ENCODE data around the gene RPS2.

Gene RPS2

GRCh38 chr16:1919327-1919998 is 45.2 kb downstream of the RPS2 start:
- Histone ChIP-seq H3K27me3 (ENCODE audit: control insufficient read depth, insufficient read depth, low read length) (peaks cover 86% of the 10 kb centered on the region), H3K36me3 (ENCODE audit: control insufficient read depth, insufficient read depth, low read length) (no peaks in the 10 kb centered on the region), H3K27ac (ENCODE audit: low read depth, low read length) (no peak overlapping the region), H3K4me1 (ENCODE audit: control insufficient read depth, insufficient read depth, low read length) (peaks cover 49% of the 10 kb centered on the region), H3K4me3 (ENCODE audit: low read depth, low read length) (no peak overlapping the region), H3K9ac (ENCODE audit: low read length) (no peak overlapping the region), H3K9me3 (ENCODE audit: control insufficient read depth, insufficient read depth, low read depth, low read length) (0 out of 2 replicates have a peak, but pooled peaks cover 2% of the 10 kb centered on the region)

GRCh38 chr16:1918351-1919326 is 46.0 kb downstream of the RPS2 start, which contains the start of gene HS3ST6:
HS3ST6 (minus strand) TSS chr16:1918415; CDS start chr16:1918323, 92 bp downstream.
- peaks cover 92% of the 10 kb centered on the region for H3K27me3 ChIP-seq (ENCODE audit: control insufficient read depth, insufficient read depth, low read length)
- H3K9ac ChIP-seq (ENCODE audit: low read length) = no peak within 1 kb of the TSS
- H3K9me3 ChIP-seq (ENCODE audit: control insufficient read depth, insufficient read depth, low read depth, low read length) = 0 out of 2 replicates have a peak, but pooled peaks cover 2% of the 10 kb centered on the region
- no peaks in the 10 kb centered on the region for H3K36me3 ChIP-seq (ENCODE audit: control insufficient read depth, insufficient read depth, low read length)
- peak within 1 kb of the TSS; percentile 61 for H3K4me3 ChIP-seq (ENCODE audit: low read depth, low read length)
- peaks cover 50% of the 10 kb centered on the region for H3K4me1 ChIP-seq (ENCODE audit: control insufficient read depth, insufficient read depth, low read length)
- H3K27ac ChIP-seq (ENCODE audit: low read depth, low read length) = no peak within 1 kb of the TSS

GRCh38 chr16:1917665-1918350 is 46.8 kb downstream of the RPS2 start:
- H3K9me3 ChIP-seq (ENCODE audit: control insufficient read depth, insufficient read depth, low read depth, low read length) = 0 out of 2 replicates have a peak, but pooled peaks cover 2% of the 10 kb centered on the region
- H3K9ac ChIP-seq (ENCODE audit: low read length) = no peak overlapping the region
- H3K36me3 ChIP-seq (ENCODE audit: control insufficient read depth, insufficient read depth, low read length) = no peaks in the 10 kb centered on the region
- peaks cover 49% of the 10 kb centered on the region for H3K4me1 ChIP-seq (ENCODE audit: control insufficient read depth, insufficient read depth, low read length)
- peak overlapping the region; percentile 49 for H3K4me3 ChIP-seq (ENCODE audit: low read depth, low read length)
- peaks cover 92% of the 10 kb centered on the region for H3K27me3 ChIP-seq (ENCODE audit: control insufficient read depth, insufficient read depth, low read length)
- no peak overlapping the region for H3K27ac ChIP-seq (ENCODE audit: low read depth, low read length)

- Histone ChIP-seq H3K27me3 (ENCODE audit: control insufficient read depth, insufficient read depth, low read length) (peaks cover 85% of the 10 kb centered on the region), H3K4me3 (ENCODE audit: low read depth, low read length) (peak overlapping the region; percentile 49), H3K27ac (ENCODE audit: low read depth, low read length) (no peak overlapping the region), H3K4me1 (ENCODE audit: control insufficient read depth, insufficient read depth, low read length) (peaks cover 49% of the 10 kb centered on the region), H3K9ac (ENCODE audit: low read length) (no peak overlapping the region), H3K36me3 (ENCODE audit: control insufficient read depth, insufficient read depth, low read length) (no peaks in the 10 kb centered on the region), H3K9me3 (ENCODE audit: control insufficient read depth, insufficient read depth, low read depth, low read length) (no peaks in the 10 kb centered on the region)
Observed at GRCh38 chr16:1917056-1917664, 47.5 kb downstream of the RPS2 start.

DNA sequence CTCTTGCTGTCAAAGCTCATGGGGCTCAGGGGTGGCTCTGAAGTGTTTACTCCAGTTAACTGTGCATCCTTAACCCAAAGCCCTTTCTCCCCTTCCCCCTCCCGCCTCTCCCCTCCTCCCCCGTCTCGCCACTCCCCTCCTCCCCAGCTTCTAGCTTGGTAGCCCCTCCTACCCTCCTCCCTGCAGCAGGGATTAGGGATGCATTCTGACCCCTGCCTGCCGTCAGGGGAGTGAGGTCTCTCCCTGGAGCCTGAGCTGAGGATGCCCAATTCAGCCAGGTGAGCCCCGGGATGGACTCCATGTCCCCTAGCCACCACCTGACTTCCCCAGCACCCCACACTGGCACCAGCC is 48.0 kb downstream of the RPS2 start:
- H3K27ac ChIP-seq (ENCODE audit: low read depth, low read length) = no peak overlapping the region
- no peaks in the 10 kb centered on the region for H3K9me3 ChIP-seq (ENCODE audit: control insufficient read depth, insufficient read depth, low read depth, low read length)
- peak overlapping the region; percentile 49 for H3K4me3 ChIP-seq (ENCODE audit: low read depth, low read length)
- H3K27me3 ChIP-seq (ENCODE audit: control insufficient read depth, insufficient read depth, low read length) = peaks cover 85% of the 10 kb centered on the region
- peaks cover 49% of the 10 kb centered on the region for H3K4me1 ChIP-seq (ENCODE audit: control insufficient read depth, insufficient read depth, low read length)
- H3K9ac ChIP-seq (ENCODE audit: low read length) = no peak overlapping the region
- H3K36me3 ChIP-seq (ENCODE audit: control insufficient read depth, insufficient read depth, low read length) = no peaks in the 10 kb centered on the region

- Histone ChIP-seq H3K9ac (ENCODE audit: low read length) (no peak overlapping the region), H3K36me3 (ENCODE audit: control insufficient read depth, insufficient read depth, low read length) (no peaks in the 10 kb centered on the region), H3K4me1 (ENCODE audit: control insufficient read depth, insufficient read depth, low read length) (peaks cover 46% of the 10 kb centered on the region), H3K4me3 (ENCODE audit: low read depth, low read length) (no peak overlapping the region), H3K27me3 (ENCODE audit: control insufficient read depth, insufficient read depth, low read length) (peaks cover 78% of the 10 kb centered on the region), H3K9me3 (ENCODE audit: control insufficient read depth, insufficient read depth, low read depth, low read length) (no peaks in the 10 kb centered on the region), H3K27ac (ENCODE audit: low read depth, low read length) (no peak overlapping the region)
Observed at GRCh38 chr16:1915732-1916639, 48.6 kb downstream of the RPS2 start.

DNA sequence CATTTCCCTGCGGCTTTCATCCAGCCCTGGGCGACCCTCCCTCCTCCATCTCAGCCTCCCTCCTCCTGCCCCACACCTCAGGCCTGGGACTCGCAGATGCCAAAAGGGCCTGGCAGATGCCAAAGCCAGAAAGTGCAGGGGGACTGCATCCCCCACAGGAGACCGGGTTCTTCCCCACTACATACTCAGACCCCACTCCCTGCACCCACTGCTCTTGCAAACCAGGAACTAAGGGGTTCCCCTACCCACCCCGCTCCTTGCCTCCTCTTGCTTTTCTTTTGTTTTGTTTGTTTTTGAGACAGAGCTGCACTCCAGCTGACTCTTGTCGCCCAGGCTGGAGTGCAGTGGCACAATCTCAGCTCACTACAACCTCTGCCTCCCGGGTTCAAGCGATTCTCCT is 49.6 kb downstream of the RPS2 start:
- H3K9me3 ChIP-seq (ENCODE audit: control insufficient read depth, insufficient read depth, low read depth, low read length) = no peaks in the 10 kb centered on the region
- H3K36me3 ChIP-seq (ENCODE audit: control insufficient read depth, insufficient read depth, low read length) = no peaks in the 10 kb centered on the region
- H3K9ac ChIP-seq (ENCODE audit: low read length) = no peak overlapping the region
- H3K4me1 ChIP-seq (ENCODE audit: control insufficient read depth, insufficient read depth, low read length) = peaks cover 39% of the 10 kb centered on the region
- no peak overlapping the region for H3K4me3 ChIP-seq (ENCODE audit: low read depth, low read length)
- H3K27me3 ChIP-seq (ENCODE audit: control insufficient read depth, insufficient read depth, low read length) = peaks cover 68% of the 10 kb centered on the region
- H3K27ac ChIP-seq (ENCODE audit: low read depth, low read length) = no peak overlapping the region

DNA sequence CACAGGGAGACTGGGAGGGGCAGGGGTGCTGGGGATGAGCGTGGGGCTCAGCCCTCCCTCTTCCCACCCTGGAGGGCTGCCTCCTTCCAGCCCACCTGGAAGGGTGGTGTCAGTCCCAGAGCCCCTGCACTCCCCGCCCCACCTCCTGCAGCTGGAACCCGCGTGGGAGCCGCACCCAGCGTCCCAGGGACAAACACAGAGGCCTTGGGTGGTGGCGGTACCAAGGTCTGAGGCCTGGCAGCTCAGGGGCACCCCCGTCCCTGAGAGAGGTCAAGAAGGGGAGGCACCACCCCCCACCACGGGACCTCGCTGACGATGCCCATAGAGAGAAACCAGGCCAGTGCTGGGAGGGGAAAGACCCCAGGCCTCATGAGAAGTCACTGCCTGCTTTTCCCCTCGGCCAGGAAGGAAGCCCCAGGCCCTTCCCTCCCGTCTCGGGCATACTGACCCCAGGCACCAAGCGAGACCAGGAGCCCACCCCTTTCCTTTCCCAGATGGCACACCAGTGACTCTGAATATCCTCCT is 50.5 kb downstream of the RPS2 start:
- Histone ChIP-seq H3K9me3 (ENCODE audit: control insufficient read depth, insufficient read depth, low read depth, low read length) (no peaks in the 10 kb centered on the region), H3K36me3 (ENCODE audit: control insufficient read depth, insufficient read depth, low read length) (no peaks in the 10 kb centered on the region), H3K9ac (ENCODE audit: low read length) (no peak overlapping the region), H3K27ac (ENCODE audit: low read depth, low read length) (no peak overlapping the region), H3K4me3 (ENCODE audit: low read depth, low read length) (no peak overlapping the region), H3K4me1 (ENCODE audit: control insufficient read depth, insufficient read depth, low read length) (peaks cover 37% of the 10 kb centered on the region), H3K27me3 (ENCODE audit: control insufficient read depth, insufficient read depth, low read length) (peaks cover 60% of the 10 kb centered on the region)

DNA sequence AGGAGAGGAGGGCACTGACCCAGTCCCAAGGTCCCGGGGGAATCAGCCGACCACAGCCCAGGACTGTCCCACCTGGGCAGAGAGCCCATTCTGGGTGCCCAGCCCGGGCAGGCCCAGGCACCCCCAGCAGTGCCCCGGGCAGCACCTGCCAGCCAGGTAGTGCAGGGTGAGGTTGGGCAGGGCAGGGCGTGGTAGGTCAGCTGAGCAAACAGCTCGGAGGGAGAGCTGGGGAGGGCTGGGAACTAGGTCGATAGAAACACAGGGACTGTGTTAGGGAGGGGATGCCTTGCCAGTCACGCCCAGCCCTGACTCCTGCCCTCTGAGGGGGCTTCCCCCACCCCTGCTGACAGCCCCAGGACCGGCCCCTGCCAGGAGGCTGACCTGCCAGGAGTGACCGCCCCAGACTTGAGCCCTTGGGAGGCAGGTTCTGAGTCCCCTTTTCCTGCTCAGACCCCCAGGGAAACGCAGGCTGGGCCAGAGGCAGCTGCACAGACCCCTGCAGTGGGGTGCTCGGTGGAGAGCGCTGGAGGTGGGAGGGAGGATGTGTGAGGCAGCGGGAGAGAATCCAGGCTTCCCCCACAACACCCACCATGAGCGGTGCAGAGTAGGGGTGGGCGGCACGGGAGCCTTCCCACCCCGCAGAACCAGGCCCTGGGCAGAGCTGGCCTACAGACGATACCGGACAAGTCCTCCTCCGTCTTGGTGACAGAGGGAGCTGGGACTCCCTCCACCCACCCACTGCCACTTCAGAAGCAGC is 51.1 kb downstream of the RPS2 start:
- Histone ChIP-seq H3K4me1 (ENCODE audit: control insufficient read depth, insufficient read depth, low read length) (peaks cover 32% of the 10 kb centered on the region), H3K36me3 (ENCODE audit: control insufficient read depth, insufficient read depth, low read length) (no peaks in the 10 kb centered on the region), H3K9me3 (ENCODE audit: control insufficient read depth, insufficient read depth, low read depth, low read length) (no peaks in the 10 kb centered on the region), H3K27ac (ENCODE audit: low read depth, low read length) (no peak overlapping the region), H3K9ac (ENCODE audit: low read length) (no peak overlapping the region), H3K4me3 (ENCODE audit: low read depth, low read length) (no peak overlapping the region), H3K27me3 (ENCODE audit: control insufficient read depth, insufficient read depth, low read length) (peaks cover 56% of the 10 kb centered on the region)
